GM19463 (cell line): ENCODE results near the gene HRH3.

Experiments
- ATAC-seq: cut with Tn5 transposase; IDR thresholded peaks from one replicate; pipeline ENCODE4 v1.9.1; 2021; ENCODE audit warnings: mild to moderate bottlenecking, moderate library complexity; ENCODE audit not compliant: unreplicated experiment

Gene HRH3

GRCh38 chr20:62181808-62182207 lies 38.3 kb downstream of the HRH3 start:
- ATAC-seq: no peak

DNA sequence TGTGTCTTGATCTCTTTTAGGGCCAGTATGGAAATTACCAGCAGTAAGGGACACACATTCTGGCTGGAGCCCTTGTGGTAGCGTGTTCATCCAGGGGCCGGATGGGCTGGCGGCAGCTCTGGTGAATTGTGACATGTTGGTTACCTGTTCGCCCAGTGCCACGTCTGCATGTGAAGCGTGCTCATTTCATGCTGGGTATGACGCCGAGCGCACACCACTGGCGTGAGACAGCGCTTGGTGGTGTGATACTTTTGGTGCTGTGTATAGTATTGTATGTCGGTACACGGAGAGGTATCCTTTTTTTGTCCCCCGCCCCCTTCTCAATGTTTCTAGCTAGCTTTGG lies 40.9 kb downstream of the HRH3 start:
- no peak for ATAC-seq

- no peak for ATAC-seq
These were observed 41.5 kb downstream of the HRH3 start for GRCh38 chr20:62178316-62179161.

DNA sequence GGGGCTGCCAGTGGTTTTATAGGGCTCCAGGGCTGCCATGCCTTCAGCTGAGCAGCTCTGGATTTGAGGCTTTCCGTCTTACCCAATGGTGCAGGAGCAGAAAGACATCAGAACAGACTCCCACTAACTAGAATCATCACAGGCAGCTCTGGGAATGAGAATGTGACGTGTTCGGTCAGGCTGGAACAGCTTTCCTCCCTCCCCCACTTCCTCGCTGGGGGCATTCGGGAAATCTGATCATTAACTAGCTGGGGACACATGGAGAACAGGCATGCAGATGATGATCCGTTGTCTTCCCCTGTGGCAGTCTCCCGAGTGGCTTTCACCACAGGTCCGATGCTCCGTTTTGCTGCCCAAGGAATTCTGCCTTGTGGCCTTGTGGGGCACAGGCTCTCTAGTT lies 42.8 kb downstream of the HRH3 start:
- ATAC-seq: no peak

GRCh38 chr20:62176866-62177265 lies 43.2 kb downstream of the HRH3 start:
- ATAC-seq: no peak

GRCh38 chr20:62175711-62176110 lies 44.4 kb downstream of the HRH3 start:
- ATAC-seq: no peak

DNA sequence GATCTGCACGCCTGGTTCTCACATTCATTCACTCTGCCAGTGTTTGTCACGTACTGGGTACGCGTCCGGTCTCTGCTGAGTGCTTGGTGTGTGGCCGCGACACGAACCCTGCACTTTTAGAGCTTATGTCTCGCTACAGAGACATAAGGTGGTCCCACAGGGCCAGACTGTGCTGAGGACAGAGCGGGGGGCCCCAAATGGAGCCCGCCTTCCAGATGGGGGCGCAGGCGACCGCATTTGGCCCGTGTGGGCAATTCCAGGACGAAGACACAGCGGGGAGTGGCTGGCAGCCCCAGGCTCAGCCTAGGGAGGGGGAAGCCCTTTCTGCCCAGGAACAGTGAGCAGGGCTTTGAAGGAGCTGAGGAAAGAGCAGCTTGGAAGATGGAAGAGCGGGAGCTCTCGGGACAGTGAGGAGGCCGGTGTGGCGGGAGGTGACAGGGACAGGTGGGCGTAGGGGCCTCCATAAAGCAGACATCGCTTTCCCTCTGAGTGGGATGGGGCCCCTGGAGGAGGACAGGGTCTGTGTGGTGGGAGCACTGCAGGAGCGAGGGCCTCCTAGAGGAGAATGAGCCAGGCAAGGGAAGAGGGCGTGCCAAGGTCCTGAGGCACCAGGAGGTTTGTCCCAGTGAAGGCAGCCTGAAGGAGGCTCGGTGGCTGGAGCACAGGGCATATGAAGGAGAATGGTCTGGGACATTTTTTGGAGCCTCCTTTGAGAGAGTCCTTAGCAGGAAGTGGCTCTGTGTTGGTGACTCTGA lies 45.0 kb downstream of the HRH3 start:
- no peak for ATAC-seq

DNA sequence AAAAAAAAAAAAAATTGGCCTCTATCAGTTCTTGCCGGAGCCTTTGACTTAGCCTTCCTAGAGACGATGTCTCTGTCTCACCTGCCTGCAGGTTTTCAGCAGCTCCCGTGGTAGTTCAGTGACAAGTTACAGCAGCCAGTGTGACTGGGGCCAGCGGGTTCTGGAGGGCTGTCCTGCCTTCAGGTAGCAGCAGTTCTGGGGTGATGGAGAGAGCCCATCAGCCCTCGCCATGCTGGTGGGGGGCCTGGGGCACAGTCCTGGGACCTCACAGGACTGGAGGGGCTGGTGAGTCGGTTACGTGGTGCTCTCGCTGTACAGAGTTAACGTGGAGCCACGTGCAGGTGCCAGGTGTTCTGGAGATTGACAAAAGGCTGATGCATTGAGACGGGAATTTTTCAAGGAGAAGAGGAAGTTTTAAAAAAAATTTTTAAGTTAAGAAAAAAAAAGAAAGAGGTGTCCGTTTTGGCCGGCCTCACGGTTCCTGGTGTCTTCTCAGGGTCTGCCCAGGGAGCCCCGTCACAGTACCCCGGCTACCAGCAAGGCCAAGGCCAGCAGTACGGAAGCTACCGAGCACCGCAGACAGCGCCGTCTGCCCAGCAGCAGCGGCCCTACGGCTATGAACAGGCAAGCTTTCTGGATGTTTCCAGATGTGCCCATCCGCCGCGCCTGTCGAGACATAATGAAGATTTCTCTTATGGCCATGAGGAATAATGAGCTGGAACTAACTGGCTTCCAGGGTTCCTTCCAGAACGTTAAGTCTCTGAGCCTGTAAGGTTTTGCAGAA lies 45.9 kb downstream of the HRH3 start:
- ATAC-seq: no peak

- ATAC-seq: no peak
These were observed 47.4 kb downstream of the HRH3 start for GRCh38 chr20:62172666-62173065.

DNA sequence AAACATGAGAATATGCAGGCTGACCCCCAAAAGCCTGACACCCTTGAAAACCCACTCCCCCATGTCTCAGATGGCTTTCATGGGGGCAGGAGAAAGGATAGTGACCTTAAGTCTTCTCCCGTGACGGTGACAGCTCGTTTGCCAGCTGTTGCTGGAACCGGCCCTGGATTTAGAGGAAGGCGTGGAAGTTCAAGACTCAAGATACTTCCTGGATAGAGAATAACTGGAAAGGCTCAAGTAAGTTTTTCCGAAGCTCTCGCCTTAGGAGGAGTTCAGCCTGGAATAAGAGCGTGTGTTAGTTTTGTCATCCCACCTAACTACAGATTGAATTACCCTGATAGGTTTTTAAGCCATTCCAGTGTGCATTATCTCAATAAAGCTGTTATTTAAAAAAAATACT lies 48.8 kb downstream of the HRH3 start:
- ATAC-seq: no peak

DNA sequence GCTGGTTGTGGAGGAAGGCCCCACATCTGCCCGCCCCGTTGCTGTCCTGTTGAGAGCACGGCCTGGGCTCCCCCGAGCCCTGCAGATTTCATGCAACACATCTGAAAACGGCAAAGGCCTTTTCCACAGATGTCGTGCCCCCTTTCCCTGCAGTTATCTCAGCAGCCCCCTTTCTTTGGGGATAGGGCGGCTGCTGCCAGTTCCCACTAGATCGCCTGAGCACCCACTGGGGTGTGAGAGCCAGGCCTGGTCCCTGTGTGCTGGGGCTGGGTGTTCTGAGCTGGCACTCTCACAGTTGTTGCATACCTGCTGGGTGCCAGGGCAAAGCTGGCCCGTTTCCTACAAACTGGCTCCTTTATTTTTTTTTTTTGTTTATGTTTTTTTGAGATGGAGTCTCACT lies 49.5 kb downstream of the HRH3 start:
- ATAC-seq: no peak

- no peak for ATAC-seq
These were observed 51.1 kb downstream of the HRH3 start for GRCh38 chr20:62168890-62169435.

DNA sequence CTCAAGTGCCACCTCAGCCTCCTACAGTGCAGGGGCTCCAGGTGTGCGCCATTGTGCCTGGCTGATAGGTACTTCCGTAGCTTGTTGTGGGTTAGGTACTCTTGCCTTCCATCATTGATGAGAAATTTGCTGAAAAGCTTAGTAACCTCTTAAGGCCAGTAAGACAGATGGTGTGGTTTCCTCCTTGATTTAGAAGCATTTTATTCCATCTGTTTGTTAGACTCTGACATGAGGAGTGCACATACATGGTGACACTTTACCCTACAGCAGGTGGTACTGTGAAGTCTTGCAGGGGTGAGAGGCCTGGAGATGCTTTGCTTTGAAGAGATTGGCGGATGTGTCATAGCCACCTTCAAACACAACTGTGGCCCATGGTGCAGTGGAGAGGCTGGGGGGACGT lies 52.0 kb downstream of the HRH3 start:
- no peak for ATAC-seq

- no peak for ATAC-seq
These were observed 52.6 kb downstream of the HRH3 start for GRCh38 chr20:62167474-62167873.

DNA sequence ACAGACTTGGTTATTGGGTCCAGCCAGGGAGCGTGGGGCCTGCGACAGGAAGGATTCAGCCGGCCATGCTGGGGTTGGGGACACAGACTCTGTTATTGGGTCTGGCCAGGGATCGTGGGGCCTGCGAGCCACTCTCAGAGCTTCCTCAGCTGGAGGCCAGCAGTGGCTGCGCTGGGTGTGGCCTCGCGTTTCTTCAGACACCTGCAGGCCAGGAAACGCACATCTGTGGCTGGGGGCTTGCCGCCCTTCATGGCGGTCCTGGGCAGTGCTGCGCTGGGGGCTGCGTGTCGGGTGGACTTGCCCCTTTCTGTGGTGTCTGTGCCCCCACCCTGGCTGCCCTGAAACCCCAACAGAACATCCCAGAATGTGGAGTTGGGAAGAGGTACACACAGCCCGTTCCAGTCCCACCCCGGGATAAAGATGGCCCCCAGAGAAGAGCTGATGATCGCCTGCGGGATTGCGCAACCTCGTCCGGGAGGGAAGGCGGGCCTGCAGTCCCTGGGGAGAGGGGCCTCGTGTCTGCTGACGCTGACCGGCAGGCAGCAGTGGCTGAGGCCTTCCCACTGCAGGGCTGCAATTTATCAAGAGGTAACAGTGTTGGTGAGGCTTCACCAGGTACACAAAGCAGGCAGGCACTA lies 54.2 kb downstream of the HRH3 start:
- ATAC-seq: no peak
